Measurements from ENCODE around the gene KYAT1.
"Not testable (repeated sequence)": the region's sequence is repeated elsewhere in the genome, so short reads cannot be mapped to it uniquely, and the experiment has no call there.

Gene KYAT1

GRCh38 chr9:128809831-128810230 lies 71.9 kb downstream of the KYAT1 start:
- no peak for DNase-seq

GRCh38 chr9:128809036-128809599 lies 72.6 kb downstream of the KYAT1 start:
- no peak for DNase-seq

DNA sequence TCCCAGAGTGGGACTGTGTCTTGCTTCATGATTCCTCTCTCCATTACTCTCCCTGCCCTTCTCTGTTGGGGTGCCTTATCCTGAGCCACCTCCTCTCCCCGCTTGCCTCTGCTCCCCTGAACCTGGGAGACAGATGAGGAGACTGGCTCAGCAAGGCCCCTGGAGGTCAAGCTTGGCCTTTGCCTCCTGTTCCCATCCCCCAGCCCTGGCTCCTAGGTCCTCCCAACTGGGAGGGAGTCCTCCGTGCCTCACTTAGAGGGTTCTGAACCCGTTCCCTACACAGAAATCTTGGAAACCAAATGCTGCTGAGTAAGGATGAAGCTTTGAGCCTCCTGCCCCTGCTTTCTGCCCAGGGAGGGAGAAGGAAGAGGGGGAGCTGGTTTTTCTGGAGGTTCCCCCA lies 73.2 kb downstream of the KYAT1 start:
- no peak for DNase-seq

DNA sequence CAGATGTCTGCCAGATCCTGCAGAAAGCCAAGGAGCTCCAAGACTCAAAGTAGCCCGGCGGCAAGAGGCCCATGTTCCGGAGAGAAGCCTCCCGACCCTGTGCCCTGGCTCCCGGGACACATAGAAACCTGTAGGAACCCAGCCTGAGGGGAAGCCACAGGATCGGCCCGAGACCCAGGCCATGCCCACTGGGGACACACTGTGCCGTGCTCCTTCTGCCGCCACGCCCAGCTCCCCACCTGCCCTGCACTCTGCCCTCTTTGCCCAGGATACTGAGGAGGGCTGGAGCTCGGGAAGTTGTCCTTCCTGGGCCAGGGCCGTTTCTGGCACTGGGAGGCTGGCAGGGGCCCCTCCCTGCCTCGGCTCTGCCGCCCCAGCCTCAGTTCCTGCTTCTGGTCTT lies 73.9 kb downstream of the KYAT1 start:
- no peak for DNase-seq

GRCh38 chr9:128805661-128806060 lies 76.1 kb downstream of the KYAT1 start:
- no peak for DNase-seq

- DNase-seq, result no peak
These were observed 79.3 kb downstream of the KYAT1 start for GRCh38 chr9:128802482-128802881.

GRCh38 chr9:128800061-128800460 lies 81.7 kb downstream of the KYAT1 start:
- no peak for DNase-seq

DNA sequence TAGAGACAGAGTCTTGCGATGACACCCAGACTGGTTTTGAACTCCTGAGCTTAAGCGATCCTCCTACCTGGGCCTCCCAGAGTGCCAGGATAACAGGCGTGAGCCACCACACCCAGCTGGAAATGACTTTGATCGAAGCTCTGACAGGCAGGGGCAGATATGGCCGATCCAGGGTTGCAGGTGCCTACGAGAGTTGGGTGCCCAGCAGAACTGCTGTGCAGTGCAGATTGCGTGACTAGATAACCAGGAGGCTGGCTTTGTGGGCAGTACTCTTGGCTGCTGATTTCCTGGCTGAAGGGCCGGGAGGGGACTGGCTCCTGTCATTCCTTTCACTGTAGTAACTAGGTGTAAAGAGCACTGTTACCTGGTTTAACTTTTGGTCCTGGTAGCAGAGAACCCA lies 82.9 kb downstream of the KYAT1 start:
- DNase-seq, result no peak

DNA sequence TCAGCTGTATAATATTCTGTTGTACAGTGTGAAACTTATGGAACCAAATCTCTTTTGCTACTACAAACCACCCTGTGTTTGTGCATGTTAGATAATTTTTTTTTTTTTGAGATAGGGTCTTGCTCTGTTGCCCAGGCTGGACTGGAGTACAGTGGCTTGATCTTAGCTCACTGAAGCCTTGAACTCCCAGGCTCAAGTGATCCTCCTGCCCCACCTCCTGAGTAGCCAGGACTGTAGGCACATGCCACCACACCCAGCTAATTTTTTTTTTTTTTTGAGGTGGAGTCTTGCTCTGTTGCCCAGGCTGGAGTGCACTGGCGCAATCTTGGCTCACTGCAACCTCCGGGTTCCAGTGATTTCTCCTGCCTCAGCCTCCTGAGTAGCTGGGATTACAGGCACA lies 86.8 kb downstream of the KYAT1 start:
- not testable (repeated sequence) for DNase-seq

GRCh38 chr9:128792978-128793686 lies 88.6 kb downstream of the KYAT1 start:
- no peak for DNase-seq

GRCh38 chr9:128792134-128792533 lies 89.6 kb downstream of the KYAT1 start:
- DNase-seq, result no peak

- no peak for DNase-seq
These were observed 91.2 kb downstream of the KYAT1 start for GRCh38 chr9:128790536-128790935.

- no peak for DNase-seq
These were observed 93.3 kb downstream of the KYAT1 start for GRCh38 chr9:128788445-128788844.

- DNase-seq, result no peak
These were observed 94.1 kb downstream of the KYAT1 start for GRCh38 chr9:128787659-128788058.

DNA sequence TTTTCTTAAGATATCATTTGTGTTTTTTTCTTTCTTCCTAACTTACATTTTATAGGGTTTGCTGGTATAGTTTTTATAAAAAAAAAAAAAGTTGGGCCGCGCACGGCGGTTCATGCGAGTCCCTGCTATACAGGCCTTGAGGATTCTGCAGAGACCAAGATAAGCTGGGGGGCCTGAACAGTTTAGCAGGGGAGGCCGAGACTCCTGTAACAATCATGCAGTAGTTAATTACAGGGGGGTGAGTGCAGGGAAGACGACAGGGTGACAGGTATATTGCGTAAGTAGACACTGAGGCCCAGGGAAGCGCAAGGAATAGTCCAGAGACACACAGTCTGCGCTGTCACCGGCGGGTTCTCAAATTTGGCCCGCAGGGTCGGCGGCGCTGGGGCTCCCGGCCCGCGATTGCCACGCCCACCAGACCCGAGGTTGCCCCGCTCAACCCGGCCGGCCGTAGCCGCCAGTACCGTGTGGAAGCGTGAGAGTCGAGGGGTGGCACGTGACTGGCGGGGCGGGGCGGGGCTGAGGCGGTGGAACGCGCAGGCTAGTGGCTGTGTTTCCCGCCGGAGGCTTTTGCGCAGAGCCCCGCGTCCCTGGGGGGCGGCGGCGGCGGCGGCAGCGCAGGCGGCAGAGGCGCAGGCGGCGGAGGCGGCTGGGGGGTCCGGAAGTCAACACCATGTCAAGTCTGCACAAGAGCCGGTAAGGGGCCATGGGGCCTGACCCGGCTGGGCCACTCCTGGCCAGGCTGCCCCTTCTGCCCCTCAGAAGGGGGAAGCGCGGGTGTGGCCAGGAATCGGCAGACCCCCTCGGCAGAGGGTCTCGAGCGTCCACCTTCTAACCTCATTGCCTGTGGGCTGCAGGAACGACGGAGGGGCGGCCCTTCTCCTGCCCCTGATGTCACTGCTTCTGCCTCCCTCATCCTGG lies 94.8 kb downstream of the KYAT1 start, which contains the start of gene TBC1D13:
Gene TBC1D13, plus strand, starts transcription at position 573 of the 921 bp plus-strand sequence. Its CDS starts 101 bp downstream, at position 674.
- peak; percentile 79 to 92 for DNase-seq

DNA sequence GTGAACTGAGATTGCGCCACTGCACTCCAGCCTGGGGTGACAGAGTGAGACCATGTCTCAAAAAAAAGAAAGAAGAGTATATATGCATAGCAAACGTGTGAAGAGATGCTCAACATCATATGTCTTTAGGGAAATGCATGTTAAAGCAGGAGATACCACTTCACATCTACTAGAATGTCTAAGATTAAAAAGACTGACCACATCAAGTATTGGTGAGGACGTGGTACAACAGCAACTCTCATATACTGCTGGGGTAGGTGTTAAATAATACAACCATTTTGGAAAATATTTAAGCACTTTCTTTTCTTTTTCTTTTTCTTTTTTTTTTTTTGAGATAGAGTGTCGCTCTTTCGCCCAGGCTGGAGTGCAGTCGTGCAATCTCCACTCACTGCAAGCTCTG lies 96.3 kb downstream of the KYAT1 start:
- no peak for DNase-seq

Data from SHP77 (cell line).